ENCODE measurements around the gene MYCBP2.
"Not testable (repeated sequence)": the region's sequence is repeated elsewhere in the genome, so short reads cannot be mapped to it uniquely, and the experiment has no call there.

MYCBP2 gene

GRCh38 chr13:77198995-77199394 is 127.9 kb downstream of the MYCBP2 start:
- not testable (repeated sequence) for DNase-seq

GRCh38 chr13:77196052-77196618 is 130.8 kb downstream of the MYCBP2 start:
- no peak for DNase-seq

GRCh38 chr13:77190349-77190958 is 136.4 kb downstream of the MYCBP2 start:
- no peak for DNase-seq

- no peak for DNase-seq
Measured at GRCh38 chr13:77185721-77186120, 141.2 kb downstream of the MYCBP2 start.

- DNase-seq, result no peak
Measured at GRCh38 chr13:77184455-77184854, 142.4 kb downstream of the MYCBP2 start.

GRCh38 chr13:77180011-77180410 is 146.9 kb downstream of the MYCBP2 start:
- no peak for DNase-seq

GRCh38 chr13:77177646-77178045 is 149.2 kb downstream of the MYCBP2 start:
- DNase-seq, result no peak

- no peak for DNase-seq
Measured at GRCh38 chr13:77176350-77176749, 150.5 kb downstream of the MYCBP2 start.

- DNase-seq, result no peak
Measured at GRCh38 chr13:77172650-77173049, 154.2 kb downstream of the MYCBP2 start.

- DNase-seq, result no peak
Measured at GRCh38 chr13:77171451-77171850, 155.4 kb downstream of the MYCBP2 start.

GRCh38 chr13:77168237-77168636 is 158.7 kb downstream of the MYCBP2 start:
- DNase-seq, result no peak

- DNase-seq, result no peak
Measured at GRCh38 chr13:77150651-77151050, 176.2 kb downstream of the MYCBP2 start.

- DNase-seq, result no peak
Measured at GRCh38 chr13:77143431-77143830, 183.5 kb downstream of the MYCBP2 start.

GRCh38 chr13:77139306-77139705 is 187.6 kb downstream of the MYCBP2 start:
- no peak for DNase-seq

GRCh38 chr13:77138813-77139212 is 188.1 kb downstream of the MYCBP2 start:
- DNase-seq, result no peak

- DNase-seq, result no peak
Measured at GRCh38 chr13:77136902-77137420, 189.9 kb downstream of the MYCBP2 start.

GRCh38 chr13:77124423-77124822 is 202.5 kb downstream of the MYCBP2 start:
- no peak for DNase-seq

- no peak for DNase-seq
Measured at GRCh38 chr13:77118134-77118533, 208.8 kb downstream of the MYCBP2 start.

GRCh38 chr13:77114271-77114670 is 212.6 kb downstream of the MYCBP2 start:
- no peak for DNase-seq

GRCh38 chr13:77113496-77113895 is 213.4 kb downstream of the MYCBP2 start:
- no peak for DNase-seq

GRCh38 chr13:77105051-77105450 is 221.8 kb downstream of the MYCBP2 start:
- DNase-seq, result no peak

- no peak for DNase-seq
Measured at GRCh38 chr13:77099415-77099814, 227.5 kb downstream of the MYCBP2 start.

GRCh38 chr13:77095288-77095687 is 231.6 kb downstream of the MYCBP2 start:
- DNase-seq, result no peak

GRCh38 chr13:77094773-77095172 is 232.1 kb downstream of the MYCBP2 start:
- no peak for DNase-seq

- DNase-seq, result no peak
Measured at GRCh38 chr13:77093735-77094134, 233.2 kb downstream of the MYCBP2 start.

Data from C1 segment of cervical spinal cord (tissue), 14 donors.